Neural cell (in vitro differentiated cells): ENCODE data around the gene RADIL. TPM values are rescaled to one million over a fixed set of nuclear protein-coding genes. Genes with fewer than 3 reads are reported as not detected.

Experiments
- H2AFZ ChIP-seq: fragments of 200-600, 300-800 bp; sonication (generic), shearing (Covaris generic); 2 replicates; pipeline ENCODE4 v1.6.0; 2014; ENCODE audit warnings: low read depth, mild to moderate bottlenecking, antibody characterized with exemption, low read length, moderate library complexity
- H3F3A ChIP-seq: fragments of 200-600 bp; shearing (Covaris generic); 2 replicates; pipeline ENCODE4 v1.6.1; 2016; ENCODE audit warnings: mild to moderate bottlenecking, moderate library complexity, mixed read lengths, antibody characterized with exemption, low read length; ENCODE audit not compliant: insufficient read depth, poor library complexity, severe bottlenecking
- H3K27ac ChIP-seq: fragments of 200-600, 300-800 bp; sonication (generic), shearing (Covaris generic); 2 replicates; pipeline ENCODE4 v1.5.1; 2014; ENCODE audit warnings: mild to moderate bottlenecking, low read length, moderate library complexity
- H3K27me3 ChIP-seq: fragments of 300-800, 200-600 bp; sonication (generic), shearing (Covaris generic); 2 replicates; pipeline ENCODE4 v1.6.0; 2014; ENCODE audit warnings: mild to moderate bottlenecking, low read depth, low read length, moderate library complexity; ENCODE audit not compliant: insufficient read depth
- H3K36me3 ChIP-seq: fragments of 300-800, 200-600 bp; sonication (generic), shearing (Covaris generic); 2 replicates; pipeline ENCODE4 v1.5.1; 2014; ENCODE audit warnings: mild to moderate bottlenecking, antibody characterized with exemption, low read length, moderate library complexity; ENCODE audit not compliant: insufficient read depth
- H3K4me2 ChIP-seq: fragments of 300-800, 200-600 bp; sonication (generic), shearing (Covaris generic); 2 replicates; pipeline ENCODE4 v1.6.0; 2014; ENCODE audit warnings: mild to moderate bottlenecking, low read length
- H3K4me3 ChIP-seq: fragments of 300-800, 200-600 bp; sonication (generic), shearing (Covaris generic); 2 replicates; pipeline ENCODE4 v1.5.1; 2014; ENCODE audit warnings: mild to moderate bottlenecking, low read length, moderate library complexity
- H3K79me2 ChIP-seq: fragments of 200-600 bp; shearing (Covaris generic); replicated peaks from 2 replicates; pipeline ENCODE4 v1.6.0; 2014; ENCODE audit warnings: mild to moderate bottlenecking, low read length, moderate library complexity; ENCODE audit not compliant: insufficient read depth
- H3K9ac ChIP-seq: fragments of 300-800, 200-600 bp; sonication (generic), shearing (Covaris generic); 2 replicates; pipeline ENCODE4 v1.6.1; 2016; ENCODE audit warnings: mild to moderate bottlenecking, low read length, mixed read lengths
- H3K9me2 ChIP-seq: fragments of 200-600 bp; shearing (Covaris generic); 2 replicates; pipeline ENCODE4 v1.6.1; 2016; ENCODE audit warnings: mild to moderate bottlenecking, low read length, mixed read lengths; ENCODE audit not compliant: insufficient read depth
- H3K9me3 ChIP-seq: fragments of 200-600, 300-800 bp; sonication (generic), shearing (Covaris generic); 2 replicates; pipeline ENCODE4 v1.6.1; 2016; ENCODE audit warnings: mild to moderate bottlenecking, mixed run types, low read length, moderate library complexity, mixed read lengths
- H4K20me1 ChIP-seq: fragments of 200-600 bp; shearing (Covaris generic); 2 replicates; pipeline ENCODE4 v1.6.1; 2016; ENCODE audit warnings: mild to moderate bottlenecking, mixed run types; ENCODE audit not compliant: insufficient read depth
- EP300 ChIP-seq: fragments of 450-650 bp; conservative IDR thresholded peaks from 2 replicates; pipeline ENCODE4 v1.6.1; 2014; ENCODE audit warnings: antibody characterized with exemption, mild to moderate bottlenecking, moderate library complexity; ENCODE audit not compliant: poor library complexity, severe bottlenecking
- EZH2 ChIP-seq: fragments of 200-600, 300-800 bp; shearing (Covaris generic), sonication (generic); IDR thresholded peaks from 2 replicates; pipeline ENCODE4 v1.6.1; 2014; ENCODE audit warnings: antibody characterized with exemption, low read length, borderline replicate concordance, mild to moderate bottlenecking; ENCODE audit not compliant: insufficient read depth, poor library complexity, severe bottlenecking
- MXI1 ChIP-seq: fragments of 450-650 bp; conservative IDR thresholded peaks from 2 replicates; pipeline ENCODE4 v1.6.1; 2014; ENCODE audit warnings: antibody characterized with exemption, mild to moderate bottlenecking; ENCODE audit not compliant: poor library complexity, severe bottlenecking
- POLR2AphosphoS5 ChIP-seq: IDR thresholded peaks from 2 replicates; pipeline ENCODE4 v1.6.1; 2012
- RAD21 ChIP-seq: fragments of 450-650 bp; conservative IDR thresholded peaks from 2 replicates; pipeline ENCODE4 v1.6.1; 2014; ENCODE audit warnings: antibody characterized with exemption, mild to moderate bottlenecking, moderate library complexity
- SMC3 ChIP-seq: fragments of 450-650 bp; conservative IDR thresholded peaks from 2 replicates; pipeline ENCODE4 v1.6.1; 2014; ENCODE audit warnings: antibody characterized with exemption, mild to moderate bottlenecking, moderate library complexity; ENCODE audit not compliant: poor library complexity
- TAF1 ChIP-seq: IDR thresholded peaks from 2 replicates; pipeline ENCODE4 v1.6.1; 2012; ENCODE audit warnings: low read depth
- polyA plus RNA-seq: library from polyadenylated mRNA; depleted of rRNA; stranded (reverse); fragments of >200 nt; gene quantifications from 2 replicates; pipeline ENCODE4 v1.2.3, GENCODE V29; 2014
- TF ChIP-seq, protein P1 (sequence below): fragments of 450-650 bp; IDR thresholded peaks from 2 replicates; pipeline ENCODE4 v1.5.1; 2014; ENCODE audit warnings: antibody characterized with exemption, mild to moderate bottlenecking, moderate library complexity; ENCODE audit not compliant: poor library complexity, severe bottlenecking
- TF ChIP-seq, protein P2 (sequence below): IDR thresholded peaks from 2 replicates; pipeline ENCODE4 v1.6.1; 2012; ENCODE audit warnings: borderline replicate concordance

Gene RADIL
- polyA plus RNA-seq, 1 donor from 2014 or later: 4.1 TPM

DNA sequence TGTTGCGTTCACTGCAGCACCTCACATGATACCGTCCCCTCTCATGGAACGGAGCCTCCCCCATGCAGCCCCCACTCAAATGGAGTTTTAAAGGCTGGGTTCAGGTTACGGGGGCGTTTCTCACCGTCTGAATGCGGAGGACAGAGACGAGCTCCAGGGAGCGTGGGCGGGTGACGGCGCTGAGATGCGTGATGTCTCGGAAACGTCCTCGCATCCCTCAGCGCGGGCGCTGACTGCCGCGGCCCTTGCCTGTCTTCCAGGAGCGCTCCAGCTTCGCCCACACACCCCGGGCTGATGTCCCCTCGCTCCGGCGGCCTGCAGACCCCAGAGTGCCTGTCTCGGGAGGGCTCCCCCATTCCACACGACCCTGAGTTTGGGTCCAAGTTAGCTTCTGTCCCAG lies 124.7 kb downstream of the RADIL start:
- Histone ChIP-seq H3K9me3 (no peaks in the 10 kb centered on the region), H3K27ac (no peak overlapping the region), H2AFZ (no peak overlapping the region), H3K9ac (no peak overlapping the region), H3K9me2 (no peaks in the 10 kb centered on the region), H3K4me3 (no peak overlapping the region), H3K4me2 (no peak overlapping the region), H3K79me2 (no peaks in the 10 kb centered on the region), H4K20me1 (no peaks in the 10 kb centered on the region), H3K36me3 (no peaks in the 10 kb centered on the region), H3K27me3 (no peaks in the 10 kb centered on the region), H3F3A (no peaks in the 10 kb centered on the region)
- no peak for TF ChIP-seq EP300
- no peak for TF ChIP-seq RAD21
- no peak for TF ChIP-seq MXI1
- TF ChIP-seq POLR2AphosphoS5: no peak
- no peak for TF ChIP-seq TAF1
- TF ChIP-seq, protein P1, sequence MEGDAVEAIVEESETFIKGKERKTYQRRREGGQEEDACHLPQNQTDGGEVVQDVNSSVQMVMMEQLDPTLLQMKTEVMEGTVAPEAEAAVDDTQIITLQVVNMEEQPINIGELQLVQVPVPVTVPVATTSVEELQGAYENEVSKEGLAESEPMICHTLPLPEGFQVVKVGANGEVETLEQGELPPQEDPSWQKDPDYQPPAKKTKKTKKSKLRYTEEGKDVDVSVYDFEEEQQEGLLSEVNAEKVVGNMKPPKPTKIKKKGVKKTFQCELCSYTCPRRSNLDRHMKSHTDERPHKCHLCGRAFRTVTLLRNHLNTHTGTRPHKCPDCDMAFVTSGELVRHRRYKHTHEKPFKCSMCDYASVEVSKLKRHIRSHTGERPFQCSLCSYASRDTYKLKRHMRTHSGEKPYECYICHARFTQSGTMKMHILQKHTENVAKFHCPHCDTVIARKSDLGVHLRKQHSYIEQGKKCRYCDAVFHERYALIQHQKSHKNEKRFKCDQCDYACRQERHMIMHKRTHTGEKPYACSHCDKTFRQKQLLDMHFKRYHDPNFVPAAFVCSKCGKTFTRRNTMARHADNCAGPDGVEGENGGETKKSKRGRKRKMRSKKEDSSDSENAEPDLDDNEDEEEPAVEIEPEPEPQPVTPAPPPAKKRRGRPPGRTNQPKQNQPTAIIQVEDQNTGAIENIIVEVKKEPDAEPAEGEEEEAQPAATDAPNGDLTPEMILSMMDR: no peak
- TF ChIP-seq, protein P2, sequence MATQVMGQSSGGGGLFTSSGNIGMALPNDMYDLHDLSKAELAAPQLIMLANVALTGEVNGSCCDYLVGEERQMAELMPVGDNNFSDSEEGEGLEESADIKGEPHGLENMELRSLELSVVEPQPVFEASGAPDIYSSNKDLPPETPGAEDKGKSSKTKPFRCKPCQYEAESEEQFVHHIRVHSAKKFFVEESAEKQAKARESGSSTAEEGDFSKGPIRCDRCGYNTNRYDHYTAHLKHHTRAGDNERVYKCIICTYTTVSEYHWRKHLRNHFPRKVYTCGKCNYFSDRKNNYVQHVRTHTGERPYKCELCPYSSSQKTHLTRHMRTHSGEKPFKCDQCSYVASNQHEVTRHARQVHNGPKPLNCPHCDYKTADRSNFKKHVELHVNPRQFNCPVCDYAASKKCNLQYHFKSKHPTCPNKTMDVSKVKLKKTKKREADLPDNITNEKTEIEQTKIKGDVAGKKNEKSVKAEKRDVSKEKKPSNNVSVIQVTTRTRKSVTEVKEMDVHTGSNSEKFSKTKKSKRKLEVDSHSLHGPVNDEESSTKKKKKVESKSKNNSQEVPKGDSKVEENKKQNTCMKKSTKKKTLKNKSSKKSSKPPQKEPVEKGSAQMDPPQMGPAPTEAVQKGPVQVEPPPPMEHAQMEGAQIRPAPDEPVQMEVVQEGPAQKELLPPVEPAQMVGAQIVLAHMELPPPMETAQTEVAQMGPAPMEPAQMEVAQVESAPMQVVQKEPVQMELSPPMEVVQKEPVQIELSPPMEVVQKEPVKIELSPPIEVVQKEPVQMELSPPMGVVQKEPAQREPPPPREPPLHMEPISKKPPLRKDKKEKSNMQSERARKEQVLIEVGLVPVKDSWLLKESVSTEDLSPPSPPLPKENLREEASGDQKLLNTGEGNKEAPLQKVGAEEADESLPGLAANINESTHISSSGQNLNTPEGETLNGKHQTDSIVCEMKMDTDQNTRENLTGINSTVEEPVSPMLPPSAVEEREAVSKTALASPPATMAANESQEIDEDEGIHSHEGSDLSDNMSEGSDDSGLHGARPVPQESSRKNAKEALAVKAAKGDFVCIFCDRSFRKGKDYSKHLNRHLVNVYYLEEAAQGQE: no peak
- TF ChIP-seq SMC3: no peak
- no peak for TF ChIP-seq EZH2

DNA sequence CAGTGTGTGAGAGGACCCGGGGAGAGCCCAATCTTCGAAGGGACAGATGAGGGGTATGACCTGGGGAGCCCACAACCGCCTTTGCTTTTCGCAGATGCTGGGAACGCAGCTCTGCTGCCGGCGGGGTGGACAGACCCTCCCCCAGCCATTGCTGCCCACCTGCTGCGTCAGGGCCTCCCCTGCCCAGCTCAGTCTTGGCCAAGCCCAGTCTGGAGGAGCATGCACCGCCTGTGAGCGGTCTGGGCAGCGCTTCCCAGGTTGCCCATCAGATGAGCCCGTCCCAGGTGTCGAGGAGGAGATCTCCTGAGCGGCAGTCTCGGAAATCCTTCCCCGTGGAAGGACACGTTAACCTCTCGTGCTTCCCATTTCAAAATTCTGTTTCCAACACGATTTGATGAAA lies 125.4 kb downstream of the RADIL start:
- H3F3A ChIP-seq: no peaks in the 10 kb centered on the region
- no peaks in the 10 kb centered on the region for H3K9me2 ChIP-seq
- no peak overlapping the region for H3K4me3 ChIP-seq
- no peak overlapping the region for H3K27ac ChIP-seq
- no peak for TF ChIP-seq MXI1
- no peak for TF ChIP-seq RAD21
- no peak for TF ChIP-seq POLR2AphosphoS5
- no peak overlapping the region for H3K9ac ChIP-seq
- no peaks in the 10 kb centered on the region for H3K36me3 ChIP-seq
- no peaks in the 10 kb centered on the region for H4K20me1 ChIP-seq
- H3K79me2 ChIP-seq: no peaks in the 10 kb centered on the region
- no peak overlapping the region for H2AFZ ChIP-seq
- H3K9me3 ChIP-seq: no peaks in the 10 kb centered on the region
- H3K4me2 ChIP-seq: no peak overlapping the region
- H3K27me3 ChIP-seq: no peaks in the 10 kb centered on the region

DNA sequence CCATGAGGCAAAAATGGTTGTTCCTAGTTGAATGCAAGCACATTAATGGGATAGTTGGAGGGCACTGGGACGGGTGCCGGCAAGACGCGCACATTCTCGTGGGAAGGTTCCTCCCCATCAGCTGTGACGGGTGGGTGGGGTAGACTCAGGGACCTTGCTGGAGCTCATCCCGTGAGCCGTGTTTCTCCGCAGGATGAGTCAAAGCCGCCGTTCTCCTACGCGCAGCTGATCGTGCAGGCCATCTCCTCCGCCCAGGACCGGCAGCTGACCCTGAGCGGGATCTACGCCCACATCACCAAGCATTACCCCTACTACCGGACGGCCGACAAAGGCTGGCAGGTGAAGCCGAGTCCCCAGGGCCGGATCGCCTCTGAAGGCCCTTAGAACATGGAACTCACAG lies 128.5 kb downstream of the RADIL start:
- Histone ChIP-seq H3K27ac (no peak overlapping the region), H3K36me3 (no peaks in the 10 kb centered on the region), H2AFZ (no peak overlapping the region), H3K9me3 (no peaks in the 10 kb centered on the region), H3K4me2 (no peak overlapping the region), H3K79me2 (no peaks in the 10 kb centered on the region), H3K9ac (no peak overlapping the region), H3K27me3 (no peaks in the 10 kb centered on the region), H4K20me1 (no peaks in the 10 kb centered on the region), H3F3A (no peaks in the 10 kb centered on the region), H3K9me2 (no peaks in the 10 kb centered on the region), H3K4me3 (no peak overlapping the region)
- no peak for TF ChIP-seq TAF1
- no peak for TF ChIP-seq RAD21
- TF ChIP-seq POLR2AphosphoS5: no peak
- TF ChIP-seq, protein P2: no peak
- TF ChIP-seq EP300: no peak
- TF ChIP-seq, protein P1: no peak
- TF ChIP-seq SMC3: no peak
